Measurements from ENCODE around the gene SCUBE2.
"Not testable (repeated sequence)": the region's sequence is repeated elsewhere in the genome, so short reads cannot be mapped to it uniquely, and the experiment has no call there.

SCUBE2 gene

DNA sequence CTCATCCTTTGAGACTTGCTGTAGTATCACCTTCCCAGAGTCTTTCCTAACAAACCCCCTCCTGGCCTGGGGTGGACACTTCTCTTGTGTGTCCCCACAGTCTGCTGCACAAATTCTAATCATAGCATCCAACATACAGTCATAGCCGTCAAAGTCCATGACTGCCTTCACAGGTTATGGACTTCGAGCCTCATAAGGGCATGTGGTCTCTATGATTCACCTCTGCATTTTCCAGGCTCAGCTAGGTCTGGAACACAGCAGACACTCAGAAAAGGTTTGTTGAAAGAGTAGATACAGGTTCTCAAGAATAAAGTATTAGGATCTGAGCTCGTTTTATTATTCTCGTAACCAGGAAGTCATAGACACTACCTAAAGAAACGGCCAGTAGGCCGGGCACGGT, 13.2 kb upstream of the SCUBE2 start:
- DNase-seq (ENCODE audit: low read depth), result no peak

GRCh38 chr11:9103542-9104276, 12.3 kb upstream of the SCUBE2 start:
- no peak for DNase-seq (ENCODE audit: low read depth)

GRCh38 chr11:9099617-9100016, 8.2 kb upstream of the SCUBE2 start:
- no peak for DNase-seq (ENCODE audit: low read depth)

DNA sequence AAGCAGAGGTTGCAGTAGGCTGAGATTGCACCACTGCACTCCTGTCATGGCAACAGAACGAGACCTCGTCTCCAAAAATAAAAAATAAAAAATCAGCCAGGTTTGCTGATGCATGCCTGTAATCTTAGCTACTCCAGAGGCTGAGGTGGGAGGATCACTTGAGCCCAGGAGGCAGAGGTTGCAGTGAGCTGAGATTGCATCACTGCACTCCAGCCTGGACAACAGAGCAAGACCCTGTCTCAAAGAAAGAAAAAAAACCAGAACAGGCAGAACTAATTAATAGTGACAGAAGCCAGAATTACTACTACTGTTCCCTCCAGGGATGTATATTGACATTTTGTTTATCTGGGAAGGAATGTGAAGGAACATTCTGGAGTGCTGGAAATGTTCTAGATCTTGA, 7.1 kb upstream of the SCUBE2 start:
- not testable (repeated sequence) for DNase-seq (ENCODE audit: low read depth)

GRCh38 chr11:9097186-9097943, 6.0 kb upstream of the SCUBE2 start:
- DNase-seq (ENCODE audit: low read depth), result not testable (repeated sequence)

- DNase-seq (ENCODE audit: low read depth), result no peak
These were observed 5.0 kb upstream of the SCUBE2 start for GRCh38 chr11:9096427-9096826.

GRCh38 chr11:9095421-9095820, 4.0 kb upstream of the SCUBE2 start:
- DNase-seq (ENCODE audit: low read depth), result no peak

DNA sequence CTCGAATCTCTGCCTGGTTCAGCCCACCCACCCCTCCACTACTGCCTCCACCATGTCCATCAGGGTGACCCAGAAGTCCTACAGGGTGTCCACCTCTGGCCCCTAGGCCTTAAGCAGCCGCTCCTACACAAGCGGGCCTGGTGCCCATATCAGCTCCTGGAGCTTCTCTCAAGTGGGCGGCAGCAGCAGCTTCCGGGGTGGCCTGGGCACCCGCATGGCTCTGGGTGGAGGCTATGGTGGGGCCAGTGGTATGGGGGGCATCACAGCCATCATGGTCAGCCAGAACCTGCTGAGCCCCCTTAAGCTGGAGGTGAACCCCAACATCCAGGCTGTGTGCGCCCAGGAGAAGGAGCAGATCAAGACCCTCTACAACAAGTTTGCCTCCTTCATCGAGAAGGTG, 3.0 kb upstream of the SCUBE2 start:
- DNase-seq (ENCODE audit: low read depth), result no peak

DNA sequence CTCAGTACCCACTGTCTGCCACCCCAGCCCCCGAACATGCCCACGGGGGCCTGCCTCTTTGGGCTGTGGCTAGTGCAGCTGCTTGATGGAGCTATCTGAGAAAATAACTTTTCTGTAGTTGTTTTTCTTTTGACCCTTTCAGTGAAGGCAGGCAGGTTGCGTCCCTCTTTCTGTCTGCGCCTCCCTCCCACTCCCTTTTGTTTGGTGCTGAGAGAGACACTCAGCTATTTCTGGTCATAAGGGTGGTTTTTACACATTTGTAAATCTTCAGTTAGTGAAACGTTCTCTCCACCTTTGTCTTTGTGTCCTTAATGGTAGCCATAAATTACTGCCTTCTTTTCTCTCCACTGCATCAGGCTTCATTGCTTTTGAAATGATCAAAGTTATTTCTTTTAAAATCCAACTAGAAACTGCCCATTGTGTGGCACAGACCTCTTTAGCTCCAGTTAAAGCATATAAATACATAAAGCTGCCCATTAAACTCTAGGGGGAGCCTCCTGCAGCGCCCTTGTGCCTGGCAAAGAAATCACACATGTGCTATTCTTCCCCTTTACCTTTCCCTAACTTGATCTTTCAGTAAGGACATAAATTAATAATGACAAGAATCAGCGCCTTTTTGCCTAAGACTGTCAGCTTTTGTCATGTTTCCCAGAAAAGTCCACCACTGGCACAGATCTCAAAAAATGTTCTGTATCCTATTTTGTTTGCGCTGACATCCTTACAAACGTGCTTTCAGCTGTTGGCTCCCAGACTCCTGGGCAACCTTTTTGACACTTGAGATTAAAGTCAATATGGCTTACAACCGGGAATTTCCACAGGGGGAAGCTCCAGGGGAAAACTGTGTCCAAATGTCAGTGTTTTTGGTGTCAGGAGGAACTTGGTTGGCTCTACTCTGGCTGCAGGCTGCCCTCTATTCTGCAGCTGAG, 1.7 kb upstream of the SCUBE2 start:
- no peak for DNase-seq (ENCODE audit: low read depth)

DNA sequence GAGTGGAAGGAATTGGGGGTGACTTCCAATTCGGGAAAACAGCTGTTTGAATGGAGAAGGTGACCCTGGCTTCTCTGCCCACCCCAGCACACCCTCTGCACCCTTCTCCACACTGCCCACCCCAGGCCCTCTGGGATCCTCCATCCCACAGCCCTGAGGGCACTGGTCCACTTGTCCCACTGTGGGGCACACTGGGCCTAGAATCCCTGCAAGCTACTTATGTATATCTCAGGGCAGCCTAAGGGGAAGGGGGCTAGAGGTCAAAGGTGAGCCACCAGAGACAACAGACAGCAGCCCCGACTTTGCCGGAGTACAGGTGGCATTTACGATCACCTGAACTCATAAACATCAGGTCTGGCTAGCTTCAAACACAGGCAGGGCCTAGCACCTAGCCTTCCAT, 673 bp upstream of the SCUBE2 start:
- DNase-seq (ENCODE audit: low read depth), result no peak

- no peak for DNase-seq (ENCODE audit: low read depth)
These were observed 833 bp downstream of the SCUBE2 start for GRCh38 chr11:9090488-9091043.

DNA sequence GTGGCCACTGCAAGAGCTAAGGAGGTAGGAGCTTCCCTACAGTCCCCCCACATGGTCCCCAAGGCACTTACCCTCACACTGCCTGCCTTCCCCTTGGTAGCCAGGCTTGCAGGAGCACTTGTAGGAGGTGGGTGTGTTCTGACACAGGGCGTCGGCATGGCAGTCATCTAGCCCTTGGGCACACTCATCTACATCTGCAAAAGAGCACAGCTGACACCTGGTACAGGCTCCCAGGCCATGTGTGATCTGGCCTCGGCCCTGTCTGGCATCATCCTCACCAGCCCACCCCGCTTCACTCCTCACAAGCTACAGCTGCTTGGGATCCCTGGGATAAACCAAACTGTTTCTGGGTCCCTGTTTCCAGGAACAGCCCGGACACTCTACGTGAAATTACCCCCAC, 1.8 kb downstream of the SCUBE2 start:
- DNase-seq (ENCODE audit: low read depth), result no peak

- DNase-seq (ENCODE audit: low read depth), result no peak
These were observed 2.3 kb downstream of the SCUBE2 start for GRCh38 chr11:9089061-9089460.

DNA sequence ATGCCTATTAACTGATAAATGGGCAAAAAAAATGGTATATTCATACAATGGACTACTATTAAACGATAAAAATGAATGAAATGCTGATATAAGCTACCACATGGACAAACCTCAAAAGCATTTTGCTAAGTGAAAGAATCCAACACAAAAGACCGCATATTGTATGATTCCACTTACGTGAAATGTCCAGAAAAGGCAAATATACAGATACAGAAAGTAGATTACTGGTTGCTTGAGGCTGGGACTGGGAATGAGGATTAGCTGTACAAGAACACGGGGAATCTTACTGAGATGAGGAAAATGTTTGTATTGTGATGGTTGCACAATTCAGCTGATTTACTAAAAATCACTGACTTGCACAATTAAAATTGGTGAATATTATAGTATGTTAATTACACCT, 8.8 kb downstream of the SCUBE2 start:
- no peak for DNase-seq (ENCODE audit: low read depth)

DNA sequence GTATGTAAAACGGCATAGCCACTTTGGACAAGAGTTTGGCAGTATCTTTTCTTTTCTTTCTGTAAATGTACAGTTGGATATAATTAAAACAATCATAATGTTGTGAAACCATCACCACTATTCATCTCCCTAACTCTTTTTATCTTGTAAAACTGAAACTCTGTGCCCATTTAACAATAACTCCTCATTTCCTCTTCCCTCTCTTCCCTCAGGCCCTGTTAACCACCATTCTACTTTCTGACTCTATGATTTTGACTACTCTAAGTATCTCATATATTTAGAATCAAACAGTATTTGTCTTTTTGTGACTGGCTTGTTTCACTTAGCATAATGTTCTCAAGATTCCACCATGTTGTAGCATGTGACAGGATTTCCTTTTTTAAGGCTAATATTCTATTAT, 10.2 kb downstream of the SCUBE2 start:
- no peak for DNase-seq (ENCODE audit: low read depth)

DNA sequence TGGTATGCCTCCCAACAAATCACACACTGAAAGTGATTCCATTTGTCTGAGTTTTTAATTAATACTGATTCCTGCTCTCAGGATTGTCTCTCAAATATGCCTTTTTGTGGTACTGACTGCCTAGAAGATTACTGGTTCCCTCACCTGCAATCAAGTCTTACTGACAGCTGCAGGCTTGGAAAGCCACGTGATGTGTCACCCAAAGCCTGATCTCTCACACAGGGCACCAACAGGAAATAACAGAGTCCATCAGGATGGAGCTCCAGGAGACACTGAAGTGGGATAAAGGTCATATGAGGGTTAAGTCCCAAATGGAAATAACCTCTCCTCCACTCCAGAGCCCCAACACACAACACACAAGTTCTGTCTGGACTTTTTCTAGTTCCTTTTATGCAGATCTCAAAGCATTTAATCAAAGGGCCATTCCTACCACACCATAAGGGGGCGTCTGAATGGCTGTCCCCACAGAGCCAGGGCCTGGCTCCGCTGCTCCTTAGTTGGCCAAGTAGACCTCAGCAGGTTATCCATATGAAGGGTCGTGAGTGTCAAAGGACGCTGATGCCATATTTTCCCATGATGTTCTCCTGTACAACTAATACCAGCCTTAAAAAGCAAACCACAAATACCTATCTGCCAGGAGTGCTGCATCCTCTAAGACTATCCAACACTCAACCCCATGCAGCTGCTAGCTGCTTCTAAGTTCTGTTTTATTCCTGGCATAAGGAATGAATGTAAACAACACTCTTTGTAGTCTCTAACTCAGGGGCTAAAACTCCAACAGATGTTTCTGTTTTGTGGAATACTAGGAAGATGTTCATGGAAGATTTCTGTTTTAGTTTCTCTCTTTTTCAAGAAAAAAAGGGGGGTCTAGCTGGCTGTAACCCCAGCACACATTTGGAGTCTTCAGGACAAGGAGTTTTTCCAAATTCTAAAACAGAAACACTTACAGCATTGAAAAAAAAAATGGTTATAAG, 13.0 kb downstream of the SCUBE2 start:
- no peak for DNase-seq (ENCODE audit: low read depth)

DNA sequence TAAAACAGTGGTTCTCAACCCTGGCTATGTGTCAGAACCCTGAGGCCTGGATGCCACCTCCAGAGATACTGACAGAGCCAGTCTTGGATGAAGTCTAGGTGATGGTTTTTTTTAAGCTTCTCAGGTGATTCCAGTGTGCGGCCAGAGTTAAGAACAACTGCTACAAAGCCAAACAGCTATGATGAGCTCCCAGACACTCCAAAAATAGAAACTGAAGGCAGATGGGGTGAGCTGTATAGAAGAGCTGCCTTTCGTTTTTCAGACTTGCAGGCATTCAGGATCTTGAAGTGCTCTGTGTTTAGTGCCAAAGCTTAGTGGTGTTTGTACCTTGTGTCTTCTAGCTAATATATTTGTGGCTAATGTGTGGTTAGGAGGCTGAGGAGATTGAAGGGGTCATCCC, 14.2 kb downstream of the SCUBE2 start:
- DNase-seq (ENCODE audit: low read depth), result no peak

DNA sequence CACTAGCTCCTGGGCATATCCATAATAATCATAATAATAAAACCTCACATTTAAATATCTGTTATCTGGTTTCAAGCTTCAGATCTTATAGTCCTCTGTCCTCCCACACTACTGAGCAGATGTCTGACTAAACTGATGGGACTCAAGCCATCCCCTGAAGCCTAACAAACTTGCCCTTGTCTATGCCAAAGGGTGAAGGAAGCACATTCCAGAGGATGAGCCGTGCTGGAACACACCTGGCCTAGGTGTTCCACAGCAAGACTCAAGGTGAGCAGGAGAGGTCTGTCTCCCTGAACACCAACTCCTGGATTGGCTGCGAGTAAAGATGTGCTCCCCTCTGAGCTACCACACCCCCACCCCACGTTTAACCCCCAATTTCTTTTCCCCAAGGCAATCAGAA, 14.7 kb downstream of the SCUBE2 start:
- DNase-seq (ENCODE audit: low read depth), result no peak

DNA sequence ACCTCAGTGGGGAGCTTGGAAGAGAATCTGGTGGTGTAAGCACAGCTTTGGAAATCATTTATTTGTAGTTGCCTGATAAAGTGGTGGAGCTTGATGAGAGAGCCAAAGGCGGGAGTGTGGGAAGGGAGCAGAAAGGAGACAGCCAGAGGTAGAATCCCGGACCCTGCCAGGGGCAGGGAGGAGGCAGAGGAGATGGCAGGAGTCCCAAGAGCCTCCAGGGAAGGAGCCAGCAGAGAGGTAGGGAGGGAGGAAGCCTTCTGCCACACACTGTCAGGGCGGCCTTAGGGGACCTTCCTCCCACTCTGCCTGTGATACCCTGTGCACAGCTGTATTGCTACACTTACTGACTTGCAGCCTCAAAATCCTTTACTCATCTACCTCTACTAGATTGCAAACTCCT, 15.4 kb downstream of the SCUBE2 start:
- DNase-seq (ENCODE audit: low read depth), result no peak

DNA sequence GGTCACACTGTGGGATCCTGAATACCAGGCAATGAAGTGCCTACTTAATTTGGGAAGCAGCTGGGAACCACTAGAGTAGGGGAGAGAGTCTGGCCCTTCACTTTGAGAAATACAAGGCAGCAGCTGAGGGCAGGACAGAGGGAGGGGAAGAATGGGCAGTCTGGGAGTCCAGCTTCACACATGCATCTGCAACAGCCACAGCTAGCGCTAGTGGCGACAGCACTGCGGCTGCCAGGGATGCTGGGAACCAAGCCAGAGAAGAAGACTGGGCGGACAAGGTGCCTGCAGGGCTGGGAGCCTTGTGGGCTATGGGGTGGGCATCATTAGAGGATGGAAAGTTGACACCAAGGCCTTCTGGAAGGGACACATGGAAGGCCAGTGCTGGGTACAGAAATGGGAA, 15.8 kb downstream of the SCUBE2 start:
- no peak for DNase-seq (ENCODE audit: low read depth)

Measured in stimulated activated CD8-positive, alpha-beta memory T cell treated with anti-CD3 and anti-CD28 coated beads, Interleukin-12 subunit alpha, Interleukin-12 subunit beta, amount 100 ng/mL, for 1 hour (primary cell).